ENCODE results near the gene PPP1R12B.
"Not testable (repeated sequence)": the region's sequence is repeated elsewhere in the genome, so short reads cannot be mapped to it uniquely, and the experiment has no call there.

Gene PPP1R12B

GRCh38 chr1:202550088-202550487 lies 201.6 kb downstream of the PPP1R12B start:
- in situ Hi-C loops (cut with MboI; ENCODE audit: low sequenced_read_pairs), result not testable (repeated sequence)

- in situ Hi-C loops (cut with MboI; ENCODE audit: low sequenced_read_pairs), result no loop called here
Observed at GRCh38 chr1:202551683-202552082, 203.2 kb downstream of the PPP1R12B start.

GRCh38 chr1:202552615-202553014 lies 204.1 kb downstream of the PPP1R12B start:
- in situ Hi-C loops (cut with MboI; ENCODE audit: low sequenced_read_pairs), result not testable (repeated sequence)

- in situ Hi-C loops (cut with MboI; ENCODE audit: low sequenced_read_pairs), result not testable (repeated sequence)
Observed at GRCh38 chr1:202553078-202553477, 204.6 kb downstream of the PPP1R12B start.

GRCh38 chr1:202553560-202554038 lies 205.1 kb downstream of the PPP1R12B start:
- in situ Hi-C loops (cut with MboI; ENCODE audit: low sequenced_read_pairs), result no loop called here

GRCh38 chr1:202554619-202555018 lies 206.1 kb downstream of the PPP1R12B start:
- in situ Hi-C loops (cut with MboI; ENCODE audit: low sequenced_read_pairs), result not testable (repeated sequence)

GRCh38 chr1:202556037-202556436 lies 207.5 kb downstream of the PPP1R12B start:
- in situ Hi-C loops (cut with MboI; ENCODE audit: low sequenced_read_pairs), result not testable (repeated sequence)

GRCh38 chr1:202557662-202558061 lies 209.2 kb downstream of the PPP1R12B start:
- in situ Hi-C loops (cut with MboI; ENCODE audit: low sequenced_read_pairs), result not testable (repeated sequence)

- in situ Hi-C loops (cut with MboI; ENCODE audit: low sequenced_read_pairs), result no loop called here
Observed at GRCh38 chr1:202561240-202561639, 212.7 kb downstream of the PPP1R12B start.

GRCh38 chr1:202561726-202562443 lies 213.4 kb downstream of the PPP1R12B start:
- in situ Hi-C loops (cut with MboI; ENCODE audit: low sequenced_read_pairs), result no loop called here

- in situ Hi-C loops (cut with MboI; ENCODE audit: low sequenced_read_pairs), result no loop called here
Observed at GRCh38 chr1:202562444-202563060, 214.1 kb downstream of the PPP1R12B start.

- in situ Hi-C loops (cut with MboI; ENCODE audit: low sequenced_read_pairs), result no loop called here
Observed at GRCh38 chr1:202563818-202564217, 215.3 kb downstream of the PPP1R12B start.

GRCh38 chr1:202564958-202565495 lies 216.5 kb downstream of the PPP1R12B start:
- in situ Hi-C loops (cut with MboI; ENCODE audit: low sequenced_read_pairs), result no loop called here

GRCh38 chr1:202565890-202566602 lies 217.5 kb downstream of the PPP1R12B start:
- in situ Hi-C loops (cut with MboI; ENCODE audit: low sequenced_read_pairs), result no loop called here

GRCh38 chr1:202567738-202568137 lies 219.2 kb downstream of the PPP1R12B start:
- in situ Hi-C loops (cut with MboI; ENCODE audit: low sequenced_read_pairs), result no loop called here

GRCh38 chr1:202568410-202568809 lies 219.9 kb downstream of the PPP1R12B start:
- in situ Hi-C loops (cut with MboI; ENCODE audit: low sequenced_read_pairs), result no loop called here

GRCh38 chr1:202568826-202569225 lies 220.3 kb downstream of the PPP1R12B start:
- in situ Hi-C loops (cut with MboI; ENCODE audit: low sequenced_read_pairs), result no loop called here

GRCh38 chr1:202569393-202570322 lies 221.2 kb downstream of the PPP1R12B start:
- in situ Hi-C loops (cut with MboI; ENCODE audit: low sequenced_read_pairs), result no loop called here

- in situ Hi-C loops (cut with MboI; ENCODE audit: low sequenced_read_pairs), result no loop called here
Observed at GRCh38 chr1:202571719-202572339, 223.3 kb downstream of the PPP1R12B start.

GRCh38 chr1:202572867-202573266 lies 224.4 kb downstream of the PPP1R12B start:
- in situ Hi-C loops (cut with MboI; ENCODE audit: low sequenced_read_pairs), result no loop called here

Data from HL-60/S4 treated with phorbol 12-myristate 13-acetate at 8.2 ng/mL for 4 days and 3 days (cell line).